Nucleus accumbens (tissue), 56 donors: ENCODE results near the gene CHMP6.

ENCODE experiments used
- DNase-seq, 56 donors: peaks; one replicate each; lab custom pipeline; 2025; lab: John Stamatoyannopoulos, UW

The CHMP6 gene

GRCh38 chr17:80991645-80992076 is at the start of gene CHMP6:
Gene CHMP6, plus strand, starts transcription at chr17:80991841. Its CDS starts 78 bp downstream, at chr17:80991919.
- DNase-seq: peak in 45 of 56 donors; percentile 11 to 82 (median 51)

- peak in 51 of 56 donors; percentile 9 to 90 (median 55) for DNase-seq
Observed at GRCh38 chr17:80942423-80943345, 49.0 kb upstream of the CHMP6 start.

- DNase-seq: no peak
Observed at GRCh38 chr17:80943346-80944145, 48.1 kb upstream of the CHMP6 start.

- no peak for DNase-seq
Observed at GRCh38 chr17:80944326-80944725, 47.3 kb upstream of the CHMP6 start.

GRCh38 chr17:80945736-80946135 is 45.9 kb upstream of the CHMP6 start:
- no peak for DNase-seq

GRCh38 chr17:80946449-80946848 is 45.2 kb upstream of the CHMP6 start:
- DNase-seq: no peak

GRCh38 chr17:80947200-80947940 is 44.3 kb upstream of the CHMP6 start:
- no peak for DNase-seq

- no peak for DNase-seq
Observed at GRCh38 chr17:80948019-80948975, 43.3 kb upstream of the CHMP6 start.

GRCh38 chr17:80948976-80949450 is 42.6 kb upstream of the CHMP6 start:
- no peak for DNase-seq

GRCh38 chr17:80949451-80950421 is 41.9 kb upstream of the CHMP6 start:
- DNase-seq: no peak

GRCh38 chr17:80950466-80951120 is 41.0 kb upstream of the CHMP6 start:
- no peak for DNase-seq

GRCh38 chr17:80951121-80952090 is 40.2 kb upstream of the CHMP6 start:
- DNase-seq: no peak

GRCh38 chr17:80952291-80952690 is 39.4 kb upstream of the CHMP6 start:
- no peak for DNase-seq

- DNase-seq: no peak
Observed at GRCh38 chr17:80953471-80954315, 37.9 kb upstream of the CHMP6 start.

GRCh38 chr17:80955078-80955477 is 36.6 kb upstream of the CHMP6 start:
- DNase-seq: no peak
